Breast epithelium (tissue), 3 donors: Measurements from ENCODE around the gene PEBP1.

Experiments used
- POLR2A ChIP-seq: fragments of 450-650 bp; IDR thresholded peaks from one replicate; pipeline ENCODE4 v1.6.1; 2016; ENCODE audit warnings: antibody characterized with exemption, mild to moderate bottlenecking, moderate library complexity
- TF ChIP-seq, protein P1 (sequence below), 3 donors: fragments of 450-650 bp; IDR thresholded peaks; one replicate each; pipeline ENCODE4 v1.5.1; 2016 to 2017; ENCODE audit warnings: antibody characterized with exemption in 3 of 3, mild to moderate bottlenecking in 3 of 3, moderate library complexity in 3 of 3

DNA sequence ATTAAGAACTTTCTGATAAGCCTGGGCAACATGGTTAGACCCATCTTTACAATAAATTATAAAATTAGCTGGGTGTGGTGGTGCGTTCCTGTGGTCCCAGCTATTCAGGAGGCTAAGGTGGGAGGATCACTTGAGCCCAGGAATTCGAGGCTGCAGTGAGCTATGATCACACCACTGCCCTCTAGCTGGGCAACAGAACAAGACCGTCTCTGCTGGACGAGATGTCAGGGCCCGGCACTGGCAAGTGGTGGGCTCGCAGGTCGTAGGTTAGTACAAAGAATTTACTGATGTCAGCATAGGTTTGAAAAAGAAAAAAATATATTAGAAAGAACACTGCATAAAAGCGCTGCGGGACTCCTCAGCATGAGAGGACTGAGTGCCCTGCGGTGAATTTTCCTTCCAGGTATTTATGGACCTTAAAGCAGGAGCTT, 16.5 kb upstream of the PEBP1 start:
- TF ChIP-seq POLR2A = no peak
- TF ChIP-seq, protein P1, sequence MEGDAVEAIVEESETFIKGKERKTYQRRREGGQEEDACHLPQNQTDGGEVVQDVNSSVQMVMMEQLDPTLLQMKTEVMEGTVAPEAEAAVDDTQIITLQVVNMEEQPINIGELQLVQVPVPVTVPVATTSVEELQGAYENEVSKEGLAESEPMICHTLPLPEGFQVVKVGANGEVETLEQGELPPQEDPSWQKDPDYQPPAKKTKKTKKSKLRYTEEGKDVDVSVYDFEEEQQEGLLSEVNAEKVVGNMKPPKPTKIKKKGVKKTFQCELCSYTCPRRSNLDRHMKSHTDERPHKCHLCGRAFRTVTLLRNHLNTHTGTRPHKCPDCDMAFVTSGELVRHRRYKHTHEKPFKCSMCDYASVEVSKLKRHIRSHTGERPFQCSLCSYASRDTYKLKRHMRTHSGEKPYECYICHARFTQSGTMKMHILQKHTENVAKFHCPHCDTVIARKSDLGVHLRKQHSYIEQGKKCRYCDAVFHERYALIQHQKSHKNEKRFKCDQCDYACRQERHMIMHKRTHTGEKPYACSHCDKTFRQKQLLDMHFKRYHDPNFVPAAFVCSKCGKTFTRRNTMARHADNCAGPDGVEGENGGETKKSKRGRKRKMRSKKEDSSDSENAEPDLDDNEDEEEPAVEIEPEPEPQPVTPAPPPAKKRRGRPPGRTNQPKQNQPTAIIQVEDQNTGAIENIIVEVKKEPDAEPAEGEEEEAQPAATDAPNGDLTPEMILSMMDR (IDR thresholded peaks at IDR 0.05) = no peak
